ENCODE results near the gene CDH12.
"Not testable (repeated sequence)": the region's sequence is repeated elsewhere in the genome, so short reads cannot be mapped to it uniquely, and the experiment has no call there.

Gene CDH12

DNA sequence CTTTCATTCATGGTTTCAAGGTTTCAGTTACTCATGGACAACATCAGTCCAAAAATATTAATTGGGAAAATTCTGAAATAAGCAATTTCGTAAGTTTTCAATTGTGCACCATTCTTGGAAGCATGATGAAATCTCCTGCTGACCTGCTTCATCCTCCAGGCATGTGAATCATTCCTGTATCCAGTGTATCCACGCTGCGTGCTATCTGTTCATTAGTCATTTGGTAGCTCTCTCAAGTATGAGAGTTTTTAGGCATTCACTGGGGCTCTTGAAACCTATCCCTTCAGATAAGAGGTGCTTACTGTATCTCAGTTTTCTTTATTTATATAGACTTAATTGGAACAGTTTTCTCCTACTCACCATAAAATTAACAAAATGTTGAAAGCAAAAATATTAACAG lies 293.0 kb downstream of the CDH12 start:
- DNase-seq (ENCODE audit: low spot score): no peak

DNA sequence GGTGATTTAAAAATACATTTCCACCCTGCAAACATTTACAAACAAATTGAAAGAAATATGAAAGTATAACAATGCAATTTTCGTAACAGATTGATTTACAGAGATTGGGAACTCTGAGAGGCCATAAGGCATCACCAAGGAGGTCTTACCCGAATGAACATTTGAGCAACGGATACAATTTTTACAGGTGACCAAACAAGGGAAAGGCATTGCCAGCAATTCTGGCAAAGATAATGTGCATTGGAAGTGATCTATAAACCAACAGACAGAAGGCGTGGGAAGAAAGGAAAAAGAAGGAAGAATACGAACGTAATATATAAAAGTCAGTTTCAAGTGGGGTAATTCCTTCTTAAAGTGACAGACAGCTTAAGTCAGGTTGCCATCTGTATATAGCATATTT lies 295.9 kb downstream of the CDH12 start:
- DNase-seq (ENCODE audit: low spot score): no peak

DNA sequence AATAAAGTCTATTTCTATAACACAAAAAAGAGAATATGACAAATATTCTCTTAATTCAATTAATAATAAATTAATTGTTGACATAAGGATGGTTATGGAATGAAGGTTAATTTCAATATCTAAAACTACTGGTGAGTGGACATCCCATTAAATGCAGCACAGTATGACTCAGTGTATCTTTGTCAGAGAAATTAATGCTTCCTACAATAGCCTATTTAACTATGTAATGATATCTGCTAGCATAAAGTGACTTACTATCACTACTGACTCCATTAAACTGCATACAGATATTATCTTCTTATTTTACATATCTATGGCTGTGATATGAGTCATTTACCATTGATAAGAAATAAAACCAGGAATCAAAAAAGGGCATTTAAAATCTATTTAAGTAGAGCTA lies 298.7 kb downstream of the CDH12 start:
- DNase-seq (ENCODE audit: low spot score): no peak

DNA sequence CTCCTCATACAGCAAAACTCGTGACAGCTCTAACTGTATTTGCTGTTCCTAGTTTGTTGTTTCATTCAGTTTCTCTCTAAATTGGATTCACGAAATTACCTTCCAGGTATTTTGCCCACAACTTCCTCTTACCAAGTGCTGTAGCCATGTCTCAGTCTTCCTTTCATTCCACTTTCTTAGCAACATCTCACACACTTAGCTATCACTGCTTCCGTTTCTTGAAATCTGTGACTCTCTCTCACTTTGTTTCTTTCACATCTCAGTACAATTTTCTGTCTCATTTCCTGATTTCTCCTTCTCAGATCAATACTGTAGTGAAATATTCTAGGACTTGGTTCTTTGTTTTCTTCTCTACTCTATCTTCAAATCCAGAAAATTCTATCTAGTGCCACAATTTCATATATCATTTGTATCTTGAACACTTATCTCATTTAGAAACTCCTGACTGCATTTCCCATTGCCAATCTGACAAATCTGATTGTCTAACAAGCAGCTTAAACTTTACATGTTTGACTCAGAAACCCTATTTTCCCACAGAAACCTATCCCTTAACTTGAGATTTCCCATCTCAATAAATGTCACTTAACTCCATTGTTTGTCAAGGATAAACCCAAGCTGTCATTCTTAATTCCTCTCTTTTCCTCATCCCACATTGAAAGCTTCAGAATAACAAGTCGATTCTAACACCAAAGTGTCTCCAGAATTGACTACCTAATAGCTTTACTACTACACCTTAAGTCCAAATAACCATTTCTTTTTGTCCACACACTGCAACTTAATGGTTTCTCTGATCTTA lies 303.1 kb downstream of the CDH12 start:
- DNase-seq (ENCODE audit: low spot score): no peak

DNA sequence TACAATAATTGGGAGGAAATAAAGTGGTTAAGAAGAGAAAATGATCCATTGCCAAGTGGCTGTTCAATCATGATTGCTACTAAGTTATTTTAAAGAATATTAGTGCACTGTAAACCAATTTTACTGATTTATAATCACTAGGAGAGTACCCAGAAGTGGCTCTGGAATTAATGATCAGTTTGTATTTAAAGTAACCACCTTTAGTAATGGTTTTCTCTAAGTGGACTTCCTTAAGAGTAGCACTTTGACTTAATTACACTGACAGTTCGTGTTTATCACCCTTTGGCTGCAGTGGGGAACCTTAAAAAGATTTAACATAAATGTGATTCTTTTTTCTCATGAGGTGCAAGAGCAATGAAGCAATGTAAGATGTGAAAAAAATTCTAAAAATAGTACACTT lies 310.8 kb downstream of the CDH12 start:
- DNase-seq (ENCODE audit: low spot score): no peak

DNA sequence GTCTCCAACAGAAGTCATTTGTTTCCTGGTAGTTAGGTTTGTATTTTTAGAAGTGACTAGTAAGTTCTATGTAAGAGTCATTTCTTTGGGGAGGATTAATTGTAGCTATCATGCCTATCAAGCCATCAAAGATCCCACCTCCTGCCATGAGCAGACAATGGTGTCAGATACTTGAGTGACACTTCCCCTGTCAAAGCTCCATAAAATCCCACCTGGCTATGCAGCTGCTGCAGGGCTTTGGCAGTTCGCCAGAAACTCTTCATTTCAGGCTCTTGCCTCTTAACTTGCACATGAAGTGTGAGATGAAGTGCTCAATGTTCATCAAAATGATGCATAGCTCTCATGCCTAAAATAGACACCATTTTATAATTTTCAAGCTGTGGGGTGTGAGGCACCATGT lies 312.1 kb downstream of the CDH12 start:
- no peak for DNase-seq (ENCODE audit: low spot score)

DNA sequence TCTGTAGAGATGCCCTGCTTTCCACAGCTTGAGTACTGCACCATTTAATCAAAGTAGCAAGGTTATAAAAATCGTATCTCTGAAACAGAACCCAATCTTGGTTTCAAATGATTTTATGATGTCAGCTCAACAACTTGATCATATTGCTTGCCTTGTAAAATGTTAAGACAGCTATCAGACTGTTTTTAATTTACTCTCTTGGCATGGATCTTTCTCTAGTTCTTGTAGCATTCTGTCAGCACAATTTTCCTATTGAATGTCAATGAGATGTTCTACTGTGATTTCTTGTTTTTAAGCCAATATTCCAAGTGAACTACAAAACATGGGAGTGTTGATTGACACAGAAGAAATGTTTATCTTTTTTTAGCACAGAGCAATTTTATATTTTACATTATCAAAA lies 313.4 kb downstream of the CDH12 start:
- DNase-seq (ENCODE audit: low spot score): no peak

DNA sequence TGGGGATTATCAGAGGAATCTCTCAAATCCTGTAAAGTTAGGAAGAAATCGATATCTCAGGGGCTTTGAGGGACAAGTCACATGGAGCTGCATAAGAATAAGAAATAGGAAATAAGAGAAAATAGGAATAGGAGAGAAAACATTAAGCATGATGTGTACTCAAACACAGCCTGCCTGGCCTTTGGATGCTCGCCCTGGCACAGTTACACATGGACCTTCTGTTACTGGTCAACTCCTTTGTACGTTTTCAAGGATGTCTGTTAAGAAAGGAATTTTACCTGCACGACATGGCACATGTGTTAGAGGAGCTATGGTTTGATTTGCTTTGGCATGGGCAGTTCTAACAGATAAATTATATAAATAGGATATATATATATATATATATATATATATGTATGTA lies 321.2 kb downstream of the CDH12 start:
- no peak for DNase-seq (ENCODE audit: low spot score)

DNA sequence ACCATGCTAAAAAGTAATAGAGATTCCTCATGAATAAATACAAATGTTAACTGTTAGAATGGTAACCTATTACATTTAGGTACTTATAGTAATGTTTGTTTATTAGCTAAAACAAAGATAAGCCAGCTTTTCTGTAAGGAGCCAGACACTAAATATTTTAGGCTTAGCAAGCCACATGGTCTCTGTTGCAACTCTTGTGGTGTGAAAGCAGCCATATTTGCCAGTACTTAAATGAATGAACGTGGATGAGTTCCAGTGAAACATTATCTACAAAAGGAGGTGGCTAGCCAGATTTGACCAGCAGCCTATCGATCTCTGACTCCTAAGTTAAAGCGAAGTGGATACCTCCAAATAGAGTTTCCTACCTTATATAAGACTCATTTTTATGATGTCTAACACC lies 331.6 kb downstream of the CDH12 start:
- DNase-seq (ENCODE audit: low spot score): no peak

DNA sequence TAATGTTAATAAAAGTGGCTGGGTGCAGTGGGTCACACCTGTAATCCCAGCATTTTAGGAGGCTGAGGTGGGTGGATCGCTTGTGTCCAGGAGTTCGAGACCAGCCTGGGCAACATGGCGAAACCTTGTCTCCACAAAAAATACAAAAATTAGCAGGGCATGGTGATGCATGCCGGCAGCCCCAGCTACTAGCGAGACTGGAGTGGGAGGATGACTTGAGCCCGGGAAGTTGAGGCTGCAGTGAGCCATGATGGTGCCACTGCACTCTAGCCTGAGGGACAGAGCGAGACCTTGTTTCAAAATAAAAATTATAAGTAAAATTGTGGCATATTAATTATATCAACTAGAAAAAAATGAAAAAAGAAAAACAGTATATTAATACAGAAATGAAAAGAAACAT lies 336.6 kb downstream of the CDH12 start:
- not testable (repeated sequence) for DNase-seq (ENCODE audit: low spot score)

DNA sequence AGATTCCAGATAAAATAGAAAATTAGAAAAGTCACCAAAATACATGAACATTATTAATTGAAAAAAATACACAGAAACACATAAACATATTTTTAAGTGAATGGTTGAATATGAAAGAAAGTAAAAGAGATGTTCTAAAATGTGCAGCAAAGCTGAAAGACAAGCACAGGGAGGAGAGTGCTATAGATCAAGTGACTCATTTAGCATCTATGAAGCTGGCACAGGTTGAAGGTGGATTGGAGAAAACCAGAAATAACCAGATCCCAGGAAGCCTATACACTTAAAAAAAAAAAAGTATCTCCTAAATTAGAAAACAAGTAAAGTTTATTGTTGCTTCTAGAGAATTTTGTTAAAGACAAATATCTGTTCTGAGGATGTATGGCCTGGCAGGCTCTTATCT lies 338.9 kb downstream of the CDH12 start:
- DNase-seq (ENCODE audit: low spot score): no peak

DNA sequence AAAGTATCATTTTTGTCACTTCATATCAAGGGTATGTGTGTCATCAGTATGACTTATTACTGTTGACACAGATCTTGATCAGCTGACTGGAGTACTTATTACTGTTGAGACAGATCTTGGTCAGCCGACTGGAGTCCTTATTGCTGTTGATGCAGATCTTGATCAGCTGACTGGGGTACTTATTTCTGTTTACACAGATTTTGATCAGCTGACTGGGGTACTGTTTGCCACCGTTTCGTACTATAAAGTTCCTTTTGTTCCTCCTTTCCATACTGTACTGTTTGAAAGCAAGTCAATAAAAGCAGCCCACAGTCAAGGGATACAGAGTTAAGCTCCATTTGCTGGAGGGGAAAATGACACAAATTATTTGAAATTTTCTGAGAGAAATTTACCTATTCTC lies 347.3 kb downstream of the CDH12 start:
- DNase-seq (ENCODE audit: low spot score): no peak

DNA sequence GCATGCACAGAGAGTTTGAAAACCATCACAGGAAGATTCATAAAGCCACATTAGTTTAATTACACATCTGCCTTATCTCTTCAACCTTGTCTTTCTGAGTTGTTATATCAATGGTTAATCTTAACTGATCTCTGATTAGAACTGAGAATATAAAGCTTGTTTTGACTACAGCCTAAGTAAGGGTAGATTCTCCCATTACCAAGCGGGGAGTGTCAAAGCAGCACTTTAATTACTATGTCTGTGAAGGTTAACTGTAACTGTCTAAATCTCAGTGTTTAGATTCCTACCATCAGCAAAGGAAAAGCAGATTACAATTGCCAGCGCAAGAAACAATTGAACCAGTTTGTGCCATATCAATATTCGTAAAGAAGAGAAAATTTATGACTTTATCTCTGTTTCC lies 348.7 kb downstream of the CDH12 start:
- DNase-seq (ENCODE audit: low spot score): no peak

DNA sequence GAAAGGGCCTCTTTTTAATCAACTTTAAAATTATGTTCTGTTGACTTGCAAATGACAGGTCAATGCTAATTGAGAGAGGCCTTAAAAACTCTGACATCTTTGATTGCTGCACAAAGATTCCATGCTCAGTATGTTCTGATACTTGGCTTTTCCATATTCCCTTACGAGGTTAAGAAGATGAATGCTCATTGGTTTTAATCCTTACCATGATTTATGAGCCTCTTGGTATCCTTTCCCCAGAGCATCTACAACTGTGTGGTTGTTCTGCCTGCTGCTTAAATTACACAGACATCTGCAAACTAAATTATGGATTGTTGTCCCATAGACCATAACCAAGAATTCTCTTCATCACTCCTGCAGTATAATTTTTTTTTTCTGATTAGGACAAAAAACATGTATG lies 352.6 kb downstream of the CDH12 start:
- DNase-seq (ENCODE audit: low spot score): no peak

DNA sequence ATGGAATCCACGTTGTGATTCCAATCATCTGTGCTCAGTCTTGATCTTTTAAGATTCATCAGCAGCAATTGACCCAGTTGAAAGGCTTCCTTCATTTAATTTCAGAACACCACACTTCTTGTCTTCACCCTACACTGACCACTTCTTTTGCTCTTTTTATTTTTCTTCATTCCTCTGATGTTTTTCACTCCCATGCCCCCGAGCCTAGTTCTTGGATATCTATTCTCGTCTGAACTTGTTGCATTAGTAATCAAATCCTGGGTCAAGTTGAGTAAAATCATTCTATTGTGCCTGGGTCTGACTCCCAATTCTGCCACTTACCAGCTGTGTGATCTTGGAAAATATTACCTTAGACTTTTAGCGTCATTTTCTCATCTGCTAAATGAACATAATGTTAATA lies 356.5 kb downstream of the CDH12 start:
- no peak for DNase-seq (ENCODE audit: low spot score)

DNA sequence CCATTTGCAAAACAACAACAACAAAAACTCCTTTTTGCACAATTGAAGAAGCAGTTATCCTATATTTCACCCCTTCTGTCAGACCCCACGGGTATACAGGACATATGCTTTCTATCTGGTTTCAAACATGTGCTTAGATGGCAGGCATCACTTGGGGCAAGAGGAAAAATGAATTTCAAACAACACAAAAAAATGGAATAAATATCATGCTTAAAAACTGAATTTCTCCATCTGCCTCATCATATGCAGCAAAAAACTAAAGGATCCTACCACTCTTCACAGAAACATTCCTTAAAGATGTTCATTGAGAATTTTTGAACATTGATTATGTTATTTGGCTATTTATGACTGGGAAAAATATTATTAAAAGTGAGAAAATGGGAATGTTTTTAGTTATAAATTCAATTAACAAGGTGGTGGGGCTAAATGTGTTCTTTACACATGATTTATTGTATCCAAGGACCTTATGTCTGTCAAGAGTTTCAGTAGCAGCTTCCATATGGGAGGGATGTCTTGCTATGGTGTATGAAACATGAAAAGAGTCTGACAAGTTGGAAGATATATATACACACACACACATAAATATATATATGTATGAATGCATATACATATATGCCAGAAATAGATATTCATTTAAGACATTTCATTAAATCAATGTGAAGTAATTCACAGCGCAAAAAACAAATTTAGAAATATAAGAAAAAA lies 358.0 kb downstream of the CDH12 start:
- no peak for DNase-seq (ENCODE audit: low spot score)

DNA sequence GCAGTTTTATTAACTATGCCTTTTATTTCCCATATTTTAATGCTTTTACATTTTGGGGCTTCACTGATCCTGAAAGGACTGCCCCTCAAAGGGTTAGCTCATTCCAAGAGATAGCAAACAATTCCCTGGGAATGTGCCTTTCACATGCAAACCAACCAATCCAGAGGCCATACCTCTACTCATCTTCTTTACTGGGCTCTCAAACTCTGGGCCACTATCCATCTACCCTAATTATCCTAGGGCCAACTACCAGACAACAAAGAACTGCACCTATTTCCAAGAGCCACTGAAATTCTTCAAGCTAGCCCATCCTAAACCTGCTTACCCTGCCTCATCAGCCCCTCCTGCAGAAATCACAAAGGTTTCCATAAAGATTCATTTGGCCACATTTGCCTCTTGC lies 364.7 kb downstream of the CDH12 start:
- DNase-seq (ENCODE audit: low spot score): no peak

DNA sequence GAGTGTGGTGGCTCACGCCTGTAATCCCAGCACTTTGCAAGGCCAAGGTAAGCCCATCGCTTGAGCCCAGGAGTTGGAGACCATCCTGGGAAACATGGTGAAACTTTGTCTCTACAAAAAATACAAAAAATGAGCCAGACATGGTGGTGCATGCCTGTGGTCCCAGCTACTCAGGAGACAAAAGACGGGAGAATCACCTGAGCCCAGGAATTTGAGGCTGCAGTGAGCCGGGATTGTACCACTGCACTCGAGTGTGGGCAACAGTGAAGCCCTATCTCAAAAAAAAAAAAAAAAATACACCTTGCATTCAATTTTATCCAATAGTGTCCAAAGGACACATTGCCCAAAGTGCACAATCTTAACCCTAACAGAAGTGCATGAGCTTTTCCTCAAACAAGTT lies 372.8 kb downstream of the CDH12 start:
- no peak for DNase-seq (ENCODE audit: low spot score)

DNA sequence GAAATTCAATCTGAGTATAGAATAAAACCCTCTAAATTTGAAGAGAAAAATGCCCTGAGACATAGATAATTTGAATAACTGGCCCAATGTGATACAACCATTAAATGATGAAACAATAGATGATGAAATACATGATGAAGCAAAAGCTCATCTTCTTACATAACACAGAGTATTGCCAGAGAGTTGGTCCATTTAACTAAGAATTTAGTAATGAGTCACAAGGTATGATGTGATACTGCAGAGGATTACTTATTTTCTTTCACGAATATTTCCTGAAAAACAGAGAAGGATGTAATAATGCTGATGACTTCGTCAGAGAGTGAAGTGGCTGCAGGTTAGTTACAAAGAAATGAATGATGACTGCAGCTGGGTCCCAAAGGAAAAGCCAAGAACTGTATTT lies 379.3 kb downstream of the CDH12 start:
- no peak for DNase-seq (ENCODE audit: low spot score)

DNA sequence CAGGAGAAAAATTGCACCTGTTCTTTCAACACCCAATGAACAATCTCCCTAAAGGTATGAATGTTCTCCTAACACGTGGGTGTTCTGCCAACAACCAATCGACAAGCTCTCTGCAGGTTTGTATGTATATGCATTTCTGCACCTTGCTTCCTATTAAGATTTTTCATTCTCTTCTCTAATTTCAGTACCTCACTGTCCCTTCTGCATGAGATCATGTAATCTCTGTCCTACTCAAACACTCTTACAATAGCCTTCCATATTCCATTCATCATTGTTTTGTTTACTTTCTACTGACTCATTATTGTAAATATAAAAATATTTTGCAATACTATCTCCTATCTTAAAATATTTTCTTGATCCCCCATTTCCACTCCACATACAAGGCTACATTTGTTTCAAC lies 382.0 kb downstream of the CDH12 start:
- no peak for DNase-seq (ENCODE audit: low spot score)

DNA sequence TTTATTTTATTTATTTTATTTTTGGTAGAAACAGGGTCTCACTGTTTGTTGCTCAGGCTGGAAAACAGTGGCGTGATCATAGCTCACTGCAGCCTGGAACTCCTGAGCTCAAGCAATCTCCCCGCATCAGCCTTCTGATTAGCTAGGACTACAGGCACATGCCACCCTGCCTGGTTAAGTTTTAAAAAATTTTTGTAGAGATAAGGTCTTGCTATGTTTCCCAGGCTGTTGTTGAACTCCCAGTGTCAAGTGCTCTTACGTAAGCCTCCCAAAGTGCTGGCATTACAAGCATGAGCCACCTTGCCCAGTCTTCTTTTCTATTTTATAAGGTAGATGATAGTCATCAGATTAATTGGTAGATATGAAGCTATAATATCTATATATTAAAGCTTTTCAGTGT lies 382.7 kb downstream of the CDH12 start:
- no peak for DNase-seq (ENCODE audit: low spot score)

DNA sequence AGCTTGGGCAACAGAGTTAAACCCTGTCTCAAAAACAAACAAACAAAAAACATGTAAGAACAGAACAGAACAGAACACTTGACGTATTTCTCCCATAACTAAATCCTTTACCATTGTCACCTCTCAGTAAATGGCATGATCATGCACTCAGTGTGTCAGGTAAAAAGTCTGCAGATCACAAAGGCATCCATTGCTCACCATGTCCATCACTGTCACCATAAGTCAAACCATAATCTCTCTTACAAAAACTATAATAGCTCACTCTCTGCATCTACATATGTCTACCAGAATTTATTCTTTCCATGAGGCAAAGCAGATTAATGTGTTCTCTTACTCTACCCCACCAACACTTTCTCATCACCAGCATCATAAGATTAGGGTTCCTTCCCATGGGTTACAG lies 387.5 kb downstream of the CDH12 start:
- no peak for DNase-seq (ENCODE audit: low spot score)

DNA sequence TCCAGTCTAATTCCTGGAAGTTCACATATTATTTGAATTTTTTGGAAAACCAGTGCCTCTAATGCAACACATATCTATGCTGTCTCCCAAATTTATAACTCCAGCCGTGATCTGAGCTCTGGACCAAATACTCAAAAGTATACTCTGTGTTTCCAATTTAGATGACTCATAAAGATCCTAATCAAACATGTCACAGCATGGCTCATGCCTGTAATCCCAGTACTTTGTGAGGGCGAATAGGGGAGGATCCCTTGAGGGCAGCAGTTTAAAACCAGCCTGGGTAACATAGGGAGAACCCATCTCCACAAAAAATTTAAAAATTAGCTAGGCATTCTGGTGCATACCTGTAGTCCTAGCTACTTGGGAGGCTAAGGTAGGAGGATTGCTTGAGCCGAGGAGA lies 388.0 kb downstream of the CDH12 start:
- no peak for DNase-seq (ENCODE audit: low spot score)

DNA sequence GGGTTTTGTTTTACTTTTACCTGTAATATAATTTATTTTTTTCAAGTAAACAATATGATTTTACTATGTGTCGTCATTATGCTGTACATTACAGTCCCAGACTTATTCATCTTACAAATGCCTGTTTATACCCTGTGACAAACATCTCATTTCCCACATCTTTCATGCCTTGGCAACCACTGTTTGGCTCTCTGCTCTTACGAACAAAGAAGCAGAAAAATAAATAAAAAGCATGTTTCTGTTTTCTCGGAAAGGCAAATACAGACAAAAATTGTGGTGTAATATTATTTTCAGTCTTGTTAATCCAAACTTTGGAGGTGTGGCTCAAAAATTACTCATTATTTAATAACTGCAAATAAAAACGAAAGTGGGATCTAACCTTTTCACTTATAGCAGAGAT lies 393.0 kb downstream of the CDH12 start:
- no peak for DNase-seq (ENCODE audit: low spot score)
